Neural progenitor cell (in vitro differentiated cells): ENCODE measurements around the gene CD48. TPM values are rescaled to one million over a fixed set of nuclear protein-coding genes. Genes with fewer than 3 reads are reported as not detected.

ENCODE experiments used
- DNase-seq: peaks from one replicate; pipeline ENCODE4 v3.0.0-alpha.2; 2016; ENCODE audit warnings: low spot score
- H2AFZ ChIP-seq: fragments of 200-600 bp; sonication (generic); replicated peaks from 2 replicates; pipeline ENCODE4 v1.6.1; 2016; ENCODE audit warnings: antibody characterized with exemption
- H3F3A ChIP-seq: fragments of 200-600 bp; sonication (generic); 2 replicates; pipeline ENCODE4 v1.6.1; 2016; ENCODE audit warnings: antibody characterized with exemption, low read depth
- H3K27ac ChIP-seq: fragments of 200-600 bp; sonication (generic); 2 replicates; pipeline ENCODE4 v1.5.1; 2016; ENCODE audit warnings: mild to moderate bottlenecking
- H3K27me3 ChIP-seq: fragments of 200-600 bp; sonication (generic); 2 replicates; pipeline ENCODE4 v1.6.1; 2016; ENCODE audit warnings: mild to moderate bottlenecking, moderate library complexity
- H3K36me3 ChIP-seq: fragments of 200-600 bp; sonication (generic); 2 replicates; pipeline ENCODE4 v1.5.1; 2016
- H3K4me1 ChIP-seq: fragments of 200-600 bp; sonication (generic); 2 replicates; pipeline ENCODE4 v1.6.1; 2016; ENCODE audit warnings: mixed run types
- H3K4me2 ChIP-seq: fragments of 200-600 bp; sonication (generic); 2 replicates; pipeline ENCODE4 v1.6.1; 2016
- H3K4me3 ChIP-seq: fragments of 200-600 bp; sonication (generic); 2 replicates; pipeline ENCODE4 v1.5.1; 2016
- H3K79me2 ChIP-seq: fragments of 200-600 bp; sonication (generic); 2 replicates; pipeline ENCODE4 v1.6.1; 2016; ENCODE audit warnings: low read depth
- H3K9ac ChIP-seq: fragments of 200-600 bp; sonication (generic); 2 replicates; pipeline ENCODE4 v1.6.1; 2016
- H3K9me3 ChIP-seq: fragments of 200-600 bp; sonication (generic); 2 replicates; pipeline ENCODE4 v1.5.1; 2016; ENCODE audit warnings: low read depth
- H4K20me1 ChIP-seq: fragments of 200-600 bp; sonication (generic); 2 replicates; pipeline ENCODE4 v1.6.1; 2016; ENCODE audit warnings: low read depth
- H3K27ac Mint-ChIP-seq: 3 replicates; pipeline ENCODE4 v1.8.0; 2021; ENCODE audit warnings: mixed read lengths
- H3K27me3 Mint-ChIP-seq: 2 replicates; pipeline ENCODE4 v1.8.0; 2022; ENCODE audit warnings: low read depth, mild to moderate bottlenecking, inconsistent platforms, moderate library complexity, mixed read lengths; ENCODE audit not compliant: insufficient read depth
- H3K36me3 Mint-ChIP-seq: 3 replicates; pipeline ENCODE4 v1.8.0; 2021; ENCODE audit warnings: mixed read lengths
- H3K4me1 Mint-ChIP-seq: 3 replicates; pipeline ENCODE4 v1.8.0; 2021; ENCODE audit warnings: mixed read lengths
- H3K4me3 Mint-ChIP-seq: 3 replicates; pipeline ENCODE4 v1.8.0; 2021; ENCODE audit warnings: mild to moderate bottlenecking, moderate library complexity, mixed read lengths
- H3K9me3 Mint-ChIP-seq: 3 replicates; pipeline ENCODE4 v1.8.0; 2020; ENCODE audit warnings: mixed read lengths
- EZH2 ChIP-seq: fragments of 200-600 bp; sonication (generic); IDR thresholded peaks from 2 replicates; pipeline ENCODE4 v1.6.1; 2017; ENCODE audit warnings: antibody characterized with exemption, mild to moderate bottlenecking, moderate library complexity
- EZH2phosphoT487 ChIP-seq: fragments of 200-600 bp; sonication (generic); IDR thresholded peaks from 2 replicates; pipeline ENCODE4 v1.6.1; 2017; ENCODE audit warnings: antibody characterized with exemption
- total RNA-seq: library from RNA; depleted of rRNA; stranded (reverse); fragments of >200 nt; gene quantifications from 2 replicates; pipeline ENCODE4 v1.2.3, GENCODE V29; 2015; ENCODE audit warnings: low replicate concordance
- TF ChIP-seq, protein P1 (sequence below): fragments of 200-600 bp; sonication (generic); IDR thresholded peaks from 2 replicates; pipeline ENCODE4 v1.5.1; 2017; ENCODE audit warnings: antibody characterized with exemption, mild to moderate bottlenecking

CD48 gene
- total RNA-seq, 1 donor from 2014 or later, result not detected

GRCh38 chr1:160750608-160751007 lies 39.0 kb upstream of the CD48 start:
- Histone ChIP-seq H3K27ac (no peak overlapping the region), H3F3A (no peaks in the 10 kb centered on the region), H3K4me2 (no peak overlapping the region), H4K20me1 (no peaks in the 10 kb centered on the region), H3K27me3 (no peaks in the 10 kb centered on the region), H2AFZ (no peak overlapping the region), H3K9me3 (no peaks in the 10 kb centered on the region), H3K36me3 (no peaks in the 10 kb centered on the region), H3K4me3 (no peak overlapping the region), H3K79me2 (no peaks in the 10 kb centered on the region), H3K9ac (no peak overlapping the region), H3K4me1 (no peaks in the 10 kb centered on the region)
- TF ChIP-seq EZH2, result no peak
- no peak for TF ChIP-seq EZH2phosphoT487
- TF ChIP-seq, protein P1, sequence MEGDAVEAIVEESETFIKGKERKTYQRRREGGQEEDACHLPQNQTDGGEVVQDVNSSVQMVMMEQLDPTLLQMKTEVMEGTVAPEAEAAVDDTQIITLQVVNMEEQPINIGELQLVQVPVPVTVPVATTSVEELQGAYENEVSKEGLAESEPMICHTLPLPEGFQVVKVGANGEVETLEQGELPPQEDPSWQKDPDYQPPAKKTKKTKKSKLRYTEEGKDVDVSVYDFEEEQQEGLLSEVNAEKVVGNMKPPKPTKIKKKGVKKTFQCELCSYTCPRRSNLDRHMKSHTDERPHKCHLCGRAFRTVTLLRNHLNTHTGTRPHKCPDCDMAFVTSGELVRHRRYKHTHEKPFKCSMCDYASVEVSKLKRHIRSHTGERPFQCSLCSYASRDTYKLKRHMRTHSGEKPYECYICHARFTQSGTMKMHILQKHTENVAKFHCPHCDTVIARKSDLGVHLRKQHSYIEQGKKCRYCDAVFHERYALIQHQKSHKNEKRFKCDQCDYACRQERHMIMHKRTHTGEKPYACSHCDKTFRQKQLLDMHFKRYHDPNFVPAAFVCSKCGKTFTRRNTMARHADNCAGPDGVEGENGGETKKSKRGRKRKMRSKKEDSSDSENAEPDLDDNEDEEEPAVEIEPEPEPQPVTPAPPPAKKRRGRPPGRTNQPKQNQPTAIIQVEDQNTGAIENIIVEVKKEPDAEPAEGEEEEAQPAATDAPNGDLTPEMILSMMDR, result no peak
- Mint-ChIP-seq H3K4me3 (no peak overlapping the region), H3K27me3 (peaks cover 7% of the 10 kb centered on the region), H3K9me3 (no peaks in the 10 kb centered on the region), H3K36me3 (no peaks in the 10 kb centered on the region), H3K4me1 (peaks cover 8% of the 10 kb centered on the region), H3K27ac (no peak overlapping the region)
- DNase-seq, result no peak

GRCh38 chr1:160748878-160749269 lies 37.3 kb upstream of the CD48 start:
- Histone ChIP-seq H3K27ac (no peak overlapping the region), H4K20me1 (no peaks in the 10 kb centered on the region), H3K9me3 (no peaks in the 10 kb centered on the region), H3K27me3 (no peaks in the 10 kb centered on the region), H2AFZ (no peak overlapping the region), H3K4me2 (no peak overlapping the region), H3K4me3 (no peak overlapping the region), H3K36me3 (no peaks in the 10 kb centered on the region), H3F3A (no peaks in the 10 kb centered on the region), H3K79me2 (no peaks in the 10 kb centered on the region), H3K4me1 (no peaks in the 10 kb centered on the region), H3K9ac (no peak overlapping the region)
- Mint-ChIP-seq H3K9me3 (no peaks in the 10 kb centered on the region), H3K27me3 (peaks cover 7% of the 10 kb centered on the region), H3K4me1 (peaks cover 8% of the 10 kb centered on the region), H3K27ac (no peak overlapping the region), H3K4me3 (no peak overlapping the region), H3K36me3 (no peaks in the 10 kb centered on the region)
- no peak for TF ChIP-seq EZH2
- no peak for TF ChIP-seq EZH2phosphoT487
- TF ChIP-seq, protein P1, result no peak
- no peak for DNase-seq

GRCh38 chr1:160748181-160748877 lies 36.7 kb upstream of the CD48 start:
- DNase-seq, result no peak
- no peaks in the 10 kb centered on the region for H3K36me3 ChIP-seq
- Mint-ChIP-seq H3K36me3 (no peaks in the 10 kb centered on the region), H3K4me3 (no peak overlapping the region), H3K9me3 (no peaks in the 10 kb centered on the region), H3K27ac (no peak overlapping the region), H3K27me3 (peaks cover 7% of the 10 kb centered on the region), H3K4me1 (peaks cover 8% of the 10 kb centered on the region)
- H3F3A ChIP-seq, result no peaks in the 10 kb centered on the region
- no peaks in the 10 kb centered on the region for H3K4me1 ChIP-seq
- no peak overlapping the region for H3K4me2 ChIP-seq
- TF ChIP-seq EZH2 (no peak), EZH2phosphoT487 (no peak)
- TF ChIP-seq, protein P1, result peak; percentile 46
- H4K20me1 ChIP-seq, result no peaks in the 10 kb centered on the region
- no peaks in the 10 kb centered on the region for H3K27me3 ChIP-seq
- H3K9ac ChIP-seq, result no peak overlapping the region
- no peak overlapping the region for H2AFZ ChIP-seq
- H3K27ac ChIP-seq, result no peak overlapping the region
- no peak overlapping the region for H3K4me3 ChIP-seq
- no peaks in the 10 kb centered on the region for H3K9me3 ChIP-seq
- H3K79me2 ChIP-seq, result no peaks in the 10 kb centered on the region
